Activated T-cell treated with anti-CD3 and anti-CD28 coated beads for 4 hours (primary cell): ENCODE measurements around the gene ABHD17C.
A peak's percentile ranks its signal among the peaks of the same experiment; 100 is the strongest.

Experiments used
- DNase-seq: peaks from one replicate; pipeline ENCODE4 v3.0.0-alpha.2; 2020

The ABHD17C gene

GRCh38 chr15:80691575-80691974 lies 3.5 kb upstream of the ABHD17C start:
- DNase-seq: no peak

GRCh38 chr15:80693682-80694610 lies 1.2 kb upstream of the ABHD17C start:
- no peak for DNase-seq

DNA sequence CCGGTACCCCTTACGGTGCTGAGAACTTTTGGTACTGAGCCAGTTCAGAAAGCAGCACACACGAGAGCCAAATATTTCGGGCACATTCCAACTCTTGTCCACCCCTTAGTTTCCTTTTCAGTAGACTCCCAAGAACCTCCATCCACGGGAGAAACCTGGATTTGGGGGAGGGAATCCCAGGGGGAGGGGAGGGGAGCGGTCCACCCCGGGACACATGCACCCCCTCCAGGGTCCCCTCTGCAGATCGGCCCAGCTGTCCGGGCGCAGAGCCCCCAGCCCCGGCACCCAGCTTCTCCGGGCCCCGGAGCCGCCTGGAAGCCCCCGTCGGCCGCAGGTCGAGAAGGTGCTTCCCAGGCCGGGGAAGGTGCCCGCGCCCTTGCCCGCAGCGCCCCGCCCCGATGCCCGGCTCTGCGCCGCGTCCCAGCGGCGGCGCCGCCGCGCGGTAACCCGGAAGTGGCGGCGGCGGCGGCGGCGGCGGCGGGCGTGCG lies 455 bp upstream of the ABHD17C start:
- peak; percentile 14 for DNase-seq

GRCh38 chr15:80695911-80696661 lies 976 bp downstream of the ABHD17C start:
- DNase-seq: peak; percentile 16

DNA sequence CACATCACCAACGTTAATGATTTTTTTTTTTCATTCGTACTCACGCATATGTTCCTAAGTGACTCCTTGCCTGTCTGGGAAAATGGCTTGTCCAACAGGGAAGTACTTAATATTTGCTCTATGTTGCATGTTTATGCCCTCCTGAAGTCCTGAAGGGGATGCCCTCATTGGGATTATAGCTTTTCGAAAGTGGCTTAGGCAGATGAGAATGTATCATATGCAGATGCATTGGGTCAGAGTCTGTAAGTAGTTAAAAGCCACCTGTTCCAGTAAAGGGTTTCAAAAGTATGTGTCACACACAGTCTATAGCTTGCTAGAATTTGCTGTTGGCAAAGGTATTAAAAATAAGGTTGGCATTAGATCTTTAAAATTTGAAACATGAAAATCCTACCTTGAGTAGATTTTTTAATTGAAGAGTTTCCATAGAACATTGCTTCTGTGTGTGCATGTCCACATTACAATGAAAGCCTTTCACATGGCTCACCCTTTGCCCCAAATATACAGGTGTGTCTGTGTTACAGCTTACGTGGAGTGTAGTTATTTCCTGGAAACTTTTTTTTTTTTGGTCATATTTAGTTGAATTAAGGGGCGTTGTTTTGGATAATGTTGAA lies 2.1 kb downstream of the ABHD17C start:
- DNase-seq: no peak

DNA sequence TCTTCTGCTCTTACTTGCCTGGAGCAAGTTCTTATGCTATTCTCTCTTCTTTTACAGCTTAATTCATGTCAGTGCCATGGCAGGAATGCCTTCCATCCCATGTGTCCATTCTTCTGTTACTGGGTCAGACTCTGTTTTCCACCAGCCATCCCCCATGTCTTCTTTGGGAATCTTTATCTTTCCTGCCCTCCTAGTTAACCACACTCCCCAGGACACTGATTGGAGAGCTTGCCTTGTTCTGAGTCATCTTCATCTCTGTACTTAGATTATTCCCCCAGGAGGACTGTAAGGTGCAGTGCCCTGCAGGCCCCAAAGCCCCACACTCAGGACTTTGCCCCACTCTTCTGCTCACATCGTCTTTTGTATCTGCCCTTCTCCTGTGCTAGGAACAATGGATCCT lies 3.6 kb downstream of the ABHD17C start:
- no peak for DNase-seq

DNA sequence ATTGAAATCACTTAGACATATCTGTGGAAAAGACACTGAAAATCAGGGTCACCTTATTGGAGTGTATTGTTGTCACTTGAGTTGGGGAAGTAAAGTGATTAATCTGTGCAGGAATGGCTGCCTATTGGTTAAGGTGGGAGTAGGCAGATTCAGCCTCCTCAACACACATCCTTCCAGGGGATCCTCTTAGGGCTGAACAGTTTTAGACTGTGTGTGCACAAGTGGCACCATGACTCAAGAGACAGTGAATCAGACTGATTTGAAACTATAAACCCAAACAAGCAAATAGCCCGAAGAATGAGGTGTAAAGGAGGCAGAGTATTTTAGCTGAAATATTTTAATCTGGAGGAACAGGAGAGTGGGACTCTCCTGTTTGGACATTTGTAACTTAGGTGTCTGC lies 4.9 kb downstream of the ABHD17C start:
- DNase-seq: no peak

- no peak for DNase-seq
These were observed 6.7 kb downstream of the ABHD17C start for GRCh38 chr15:80701676-80702311.

GRCh38 chr15:80703081-80703480 lies 8.0 kb downstream of the ABHD17C start:
- no peak for DNase-seq

GRCh38 chr15:80703965-80704364 lies 8.9 kb downstream of the ABHD17C start:
- no peak for DNase-seq

DNA sequence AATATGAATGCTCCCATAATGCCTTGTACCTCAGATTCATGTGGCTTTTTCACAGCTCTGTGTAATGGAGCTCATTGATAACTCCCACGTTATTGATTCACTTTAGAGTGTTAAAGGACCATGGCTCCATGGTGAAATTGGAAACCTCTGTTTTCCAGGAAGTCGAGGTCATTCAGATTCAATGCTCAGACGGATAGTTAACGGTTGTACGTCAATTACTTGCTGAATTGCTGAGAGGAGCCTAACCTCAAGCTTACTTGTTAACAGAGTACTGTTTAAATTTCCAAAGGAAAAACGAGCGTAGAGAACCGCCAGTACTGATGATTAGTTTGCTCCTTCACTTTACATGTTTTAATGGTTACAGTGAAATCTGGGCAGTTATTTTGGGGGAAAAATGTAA lies 11.1 kb downstream of the ABHD17C start:
- no peak for DNase-seq

DNA sequence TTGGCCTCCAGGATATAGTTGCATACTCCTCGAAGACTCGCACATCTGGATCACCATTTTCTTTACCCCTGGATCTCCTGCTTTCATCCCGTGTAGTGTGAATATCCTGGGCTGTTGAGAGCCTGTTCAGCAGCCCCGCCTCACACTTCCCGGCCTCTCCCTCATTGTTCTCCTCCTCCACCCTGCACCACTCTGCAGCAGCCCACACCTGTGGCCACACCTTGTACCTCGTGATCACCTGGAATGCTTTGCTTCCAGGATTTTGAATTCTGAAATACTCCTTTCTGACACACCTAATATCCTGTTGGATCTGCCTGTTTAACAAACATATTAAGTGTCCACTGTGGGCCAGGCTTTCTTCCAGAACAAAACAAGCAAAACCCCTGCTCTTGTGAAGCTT lies 14.4 kb downstream of the ABHD17C start:
- DNase-seq: no peak

GRCh38 chr15:80710635-80711554 lies 15.8 kb downstream of the ABHD17C start:
- DNase-seq: no peak

DNA sequence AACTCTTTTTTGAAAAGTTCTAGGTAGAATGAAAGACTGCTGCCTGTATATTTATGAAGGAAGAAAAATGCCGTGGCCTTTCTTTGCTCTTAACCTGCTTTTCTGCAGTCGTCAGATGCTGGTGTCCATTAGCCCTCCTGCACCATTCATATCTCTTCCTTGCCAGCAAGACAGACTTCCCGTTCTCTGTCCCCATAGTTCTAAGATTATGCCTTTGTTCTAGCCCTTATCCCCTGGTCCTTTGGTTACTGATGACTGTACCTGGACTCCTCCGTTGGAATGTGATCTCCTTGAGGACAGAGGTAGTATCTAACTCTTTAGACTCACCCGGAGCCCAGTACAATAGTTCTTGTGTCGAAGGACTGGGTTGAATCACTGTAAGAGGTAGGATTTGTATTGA lies 16.8 kb downstream of the ABHD17C start:
- no peak for DNase-seq

DNA sequence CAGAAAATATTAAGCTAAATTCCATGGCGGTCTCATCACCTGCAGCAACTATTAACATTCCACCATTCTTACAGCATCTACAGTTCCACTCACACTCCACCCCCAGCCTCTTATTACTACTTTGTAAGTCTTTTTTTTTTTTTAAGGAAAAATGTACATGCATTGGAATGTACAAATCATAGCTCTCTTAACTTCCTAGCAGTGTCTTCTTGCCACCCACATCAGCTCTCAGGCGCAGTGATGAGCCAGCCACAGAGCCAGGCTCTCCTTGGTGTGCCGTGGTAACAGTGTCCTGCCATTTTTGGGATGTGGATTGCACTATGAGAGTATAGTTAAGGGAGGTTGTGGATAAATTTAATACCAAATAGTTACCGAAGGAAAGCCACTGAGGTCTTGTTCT lies 17.8 kb downstream of the ABHD17C start:
- DNase-seq: no peak

DNA sequence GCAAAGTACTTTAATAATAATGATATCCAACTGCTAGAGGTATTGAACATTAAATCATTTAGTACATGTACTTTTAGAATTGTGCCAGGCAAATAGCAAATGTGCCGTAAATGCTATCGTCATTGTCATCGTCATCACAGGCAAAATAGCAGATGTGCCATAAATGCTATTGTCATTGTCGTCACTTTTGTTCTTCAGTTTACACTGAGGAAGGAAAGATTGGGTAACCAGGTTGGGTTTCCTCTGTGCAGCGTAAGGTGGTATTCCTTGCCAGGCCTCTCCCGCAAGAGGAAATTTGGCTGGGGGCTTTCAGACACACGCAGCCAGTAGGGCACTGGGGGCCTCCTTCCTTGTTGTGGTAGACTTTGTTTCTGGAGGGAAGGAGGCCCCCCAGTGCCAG lies 26.4 kb downstream of the ABHD17C start:
- no peak for DNase-seq

DNA sequence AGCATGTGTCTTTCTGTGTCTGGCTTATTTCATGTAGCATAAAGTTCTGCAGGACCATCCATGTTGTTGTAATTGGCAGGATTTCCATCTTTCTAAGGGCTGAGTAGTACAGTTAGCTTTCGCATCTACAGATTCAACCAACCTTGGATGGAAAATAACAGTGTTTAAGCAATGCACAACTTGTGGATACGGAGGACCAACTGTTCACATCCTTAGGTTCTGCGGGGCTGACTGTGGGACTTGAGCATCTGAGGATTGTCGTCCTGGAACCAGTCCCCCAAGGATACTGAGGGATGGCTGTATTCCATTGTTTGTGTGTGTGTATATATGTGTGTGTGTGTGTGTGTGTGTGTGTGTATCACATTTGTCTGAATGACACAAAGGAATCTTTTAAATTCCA lies 27.7 kb downstream of the ABHD17C start:
- DNase-seq: no peak

GRCh38 chr15:80727196-80727595 lies 32.1 kb downstream of the ABHD17C start:
- no peak for DNase-seq

DNA sequence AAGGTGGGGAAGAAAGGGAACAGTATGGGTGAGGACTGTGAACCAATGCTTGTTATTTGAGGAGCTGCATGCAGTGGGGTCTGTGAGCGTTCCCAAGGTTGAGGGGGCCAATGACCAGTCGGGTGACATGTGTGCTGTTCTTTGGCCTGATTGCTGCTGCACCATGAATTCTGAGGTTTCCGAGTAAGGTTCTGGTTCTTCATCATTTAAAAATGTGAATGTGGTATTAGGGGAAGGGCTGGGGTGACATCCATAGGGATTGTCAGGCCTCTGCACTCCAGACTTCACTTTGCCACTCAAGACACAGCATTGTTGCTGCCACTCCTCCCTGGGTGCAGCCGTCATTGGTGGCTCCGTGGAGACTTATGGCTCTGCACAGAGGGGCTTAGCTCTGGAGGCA lies 32.5 kb downstream of the ABHD17C start:
- DNase-seq: no peak

GRCh38 chr15:80730387-80730786 lies 35.3 kb downstream of the ABHD17C start:
- DNase-seq: no peak

GRCh38 chr15:80730926-80731325 lies 35.8 kb downstream of the ABHD17C start:
- no peak for DNase-seq

DNA sequence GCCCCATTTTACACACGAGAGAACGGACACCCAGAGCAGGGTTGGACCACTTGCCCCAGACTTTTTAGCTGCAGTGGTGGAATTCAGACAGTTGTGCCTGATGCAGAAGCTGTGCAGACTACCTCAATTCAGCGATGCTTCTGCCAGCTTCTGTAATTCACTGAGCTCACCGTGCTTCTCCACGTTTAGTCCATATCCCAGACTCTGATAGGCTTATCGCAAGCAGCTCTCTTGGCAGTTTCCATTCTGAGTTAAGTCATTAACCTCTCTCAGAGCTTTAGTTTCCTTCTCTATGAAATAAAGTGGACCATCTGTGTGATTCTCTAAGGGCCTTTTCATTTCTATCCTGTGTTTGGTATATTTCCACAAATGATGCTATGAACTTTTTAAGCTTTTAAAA lies 37.1 kb downstream of the ABHD17C start:
- no peak for DNase-seq
